ENCODE measurements around the gene TYW1B.
"Not testable (repeated sequence)": the region's sequence is repeated elsewhere in the genome, so short reads cannot be mapped to it uniquely, and the experiment has no call there.

The TYW1B gene

DNA sequence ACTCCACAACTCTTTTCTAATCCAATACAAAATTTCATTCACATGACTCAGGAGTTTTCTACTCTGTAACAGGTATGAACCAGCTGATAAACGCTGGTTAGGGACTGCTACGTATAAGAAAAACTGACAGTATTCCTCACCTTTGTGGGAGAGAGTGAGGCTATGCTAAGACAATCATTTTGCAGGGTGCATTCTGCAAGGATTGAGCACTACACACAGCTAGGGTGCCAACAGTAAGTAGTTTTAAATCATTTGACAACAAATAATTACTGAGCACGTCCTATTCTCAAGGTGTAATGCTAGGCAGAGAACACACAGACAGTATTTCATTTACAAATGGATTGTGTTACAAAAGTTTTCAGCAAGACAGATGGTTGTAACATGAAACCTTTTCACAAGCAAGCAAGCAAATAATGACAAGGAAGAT lies 206.2 kb downstream of the TYW1B start:
- DNase-seq (ENCODE audit: low read depth) = not testable (repeated sequence)

GRCh38 chr7:72620923-72621322 lies 207.1 kb downstream of the TYW1B start:
- DNase-seq (ENCODE audit: low read depth) = not testable (repeated sequence)

- DNase-seq (ENCODE audit: low read depth) = not testable (repeated sequence)
These were observed 209.4 kb downstream of the TYW1B start for GRCh38 chr7:72618435-72619180.

GRCh38 chr7:72609761-72610160 lies 218.2 kb downstream of the TYW1B start:
- not testable (repeated sequence) for DNase-seq (ENCODE audit: low read depth)

- DNase-seq (ENCODE audit: low read depth) = not testable (repeated sequence)
These were observed 220.0 kb downstream of the TYW1B start for GRCh38 chr7:72607988-72608387.

GRCh38 chr7:72605863-72606431 lies 222.1 kb downstream of the TYW1B start:
- not testable (repeated sequence) for DNase-seq (ENCODE audit: low read depth)

- not testable (repeated sequence) for DNase-seq (ENCODE audit: low read depth)
These were observed 223.0 kb downstream of the TYW1B start for GRCh38 chr7:72604771-72605611.

DNA sequence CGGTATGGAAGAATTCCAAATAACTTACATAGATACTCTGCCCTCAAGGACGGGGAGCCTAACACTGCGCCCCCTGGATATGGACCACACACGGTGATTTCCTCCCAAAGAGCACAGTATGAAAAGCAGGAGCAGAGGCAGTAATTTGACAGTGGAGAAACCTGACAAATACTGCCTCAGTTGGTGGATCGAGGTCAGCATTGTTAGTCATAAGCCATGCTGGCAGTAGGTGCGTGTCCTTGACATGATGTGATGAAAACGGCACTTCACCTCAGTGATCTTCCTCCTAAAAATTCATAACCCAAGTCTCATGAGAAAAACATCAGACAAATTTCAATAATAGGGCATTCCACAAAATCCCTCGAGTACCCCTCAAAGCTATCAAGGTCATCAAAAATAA lies 224.5 kb downstream of the TYW1B start:
- not testable (repeated sequence) for DNase-seq (ENCODE audit: low read depth)

GRCh38 chr7:72603073-72603472 lies 224.9 kb downstream of the TYW1B start:
- DNase-seq (ENCODE audit: low read depth) = no peak

GRCh38 chr7:72601683-72602082 lies 226.3 kb downstream of the TYW1B start:
- DNase-seq (ENCODE audit: low read depth) = not testable (repeated sequence)

DNA sequence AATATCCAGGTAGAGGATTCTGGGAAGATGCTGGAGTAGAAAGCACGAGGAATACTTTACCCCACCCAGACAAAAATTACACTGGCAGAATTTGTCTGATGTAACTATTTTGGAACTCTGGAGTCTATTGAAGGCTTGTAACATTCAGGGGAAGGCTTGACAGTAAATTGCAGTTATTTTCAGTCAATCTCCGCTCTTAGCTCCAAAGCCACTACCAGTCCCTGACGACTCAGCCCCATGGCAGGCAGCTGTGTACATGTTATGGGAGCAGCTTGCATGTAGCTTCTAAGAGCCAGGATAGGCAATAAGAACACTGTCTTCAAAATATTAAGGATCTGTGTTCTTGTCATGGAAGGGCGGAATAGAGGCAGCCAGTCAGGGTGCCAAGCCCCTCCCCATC lies 238.0 kb downstream of the TYW1B start:
- DNase-seq (ENCODE audit: low read depth) = not testable (repeated sequence)

DNA sequence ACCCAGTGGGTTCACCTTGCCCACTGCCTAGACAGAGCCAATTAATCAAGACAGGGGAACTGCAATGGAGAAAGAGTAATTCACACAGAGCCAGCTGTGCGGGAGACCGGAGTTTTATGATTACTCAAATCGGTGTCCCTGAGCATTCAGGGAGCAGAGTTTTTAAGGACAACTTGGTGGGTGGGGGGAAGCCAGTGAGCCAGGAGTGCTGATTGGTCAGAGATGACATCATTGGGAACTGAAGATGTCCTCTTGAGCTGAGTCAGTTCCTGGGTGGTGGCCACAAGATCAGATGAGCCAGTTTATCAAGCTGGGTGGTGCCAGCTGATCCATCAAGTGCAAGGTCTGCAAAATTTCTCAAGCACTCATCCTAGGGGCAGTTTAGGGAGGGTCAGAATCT lies 240.7 kb downstream of the TYW1B start:
- DNase-seq (ENCODE audit: low read depth) = not testable (repeated sequence)

- DNase-seq (ENCODE audit: low read depth) = not testable (repeated sequence)
These were observed 243.4 kb downstream of the TYW1B start for GRCh38 chr7:72584576-72584975.

- DNase-seq (ENCODE audit: low read depth) = not testable (repeated sequence)
These were observed 244.2 kb downstream of the TYW1B start for GRCh38 chr7:72583620-72584361.

DNA sequence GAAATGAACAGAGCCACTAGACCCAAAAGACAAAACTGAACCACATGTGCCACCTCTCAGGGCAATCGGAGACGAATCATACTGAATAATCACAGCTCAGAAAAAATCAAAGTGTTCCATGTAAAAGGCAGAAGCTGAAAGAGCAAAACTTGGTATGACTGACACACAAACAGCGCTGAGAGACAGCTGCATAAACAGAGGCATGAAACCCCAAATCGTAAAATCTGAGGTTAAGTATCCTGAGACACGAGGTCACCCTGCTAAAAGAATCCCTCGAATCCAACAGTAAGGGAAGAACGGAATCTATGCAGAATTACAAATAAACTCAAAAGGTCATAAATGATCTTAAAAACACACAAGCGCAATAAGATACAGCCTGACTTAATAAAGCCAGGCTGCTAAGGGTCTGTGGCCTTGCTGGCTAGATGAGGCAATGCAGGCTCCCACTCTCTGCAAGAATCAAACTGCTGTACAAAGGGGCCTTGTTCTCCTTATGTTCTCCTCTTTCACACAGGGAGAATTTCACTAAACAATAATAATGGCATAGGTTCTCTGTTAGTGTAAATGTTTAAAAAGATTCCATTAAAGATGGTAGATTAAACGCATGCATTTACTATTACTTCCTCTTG lies 247.7 kb downstream of the TYW1B start:
- DNase-seq (ENCODE audit: low read depth) = not testable (repeated sequence)

- DNase-seq (ENCODE audit: low read depth) = no peak
These were observed 250.9 kb downstream of the TYW1B start for GRCh38 chr7:72577107-72577506.

- DNase-seq (ENCODE audit: low read depth) = not testable (repeated sequence)
These were observed 266.0 kb downstream of the TYW1B start for GRCh38 chr7:72561988-72562387.

- DNase-seq (ENCODE audit: low read depth) = not testable (repeated sequence)
These were observed 268.5 kb downstream of the TYW1B start for GRCh38 chr7:72559546-72559945.

GRCh38 chr7:72556733-72557132 lies 271.3 kb downstream of the TYW1B start:
- not testable (repeated sequence) for DNase-seq (ENCODE audit: low read depth)

- DNase-seq (ENCODE audit: low read depth) = not testable (repeated sequence)
These were observed 272.8 kb downstream of the TYW1B start for GRCh38 chr7:72555238-72555637.

DNA sequence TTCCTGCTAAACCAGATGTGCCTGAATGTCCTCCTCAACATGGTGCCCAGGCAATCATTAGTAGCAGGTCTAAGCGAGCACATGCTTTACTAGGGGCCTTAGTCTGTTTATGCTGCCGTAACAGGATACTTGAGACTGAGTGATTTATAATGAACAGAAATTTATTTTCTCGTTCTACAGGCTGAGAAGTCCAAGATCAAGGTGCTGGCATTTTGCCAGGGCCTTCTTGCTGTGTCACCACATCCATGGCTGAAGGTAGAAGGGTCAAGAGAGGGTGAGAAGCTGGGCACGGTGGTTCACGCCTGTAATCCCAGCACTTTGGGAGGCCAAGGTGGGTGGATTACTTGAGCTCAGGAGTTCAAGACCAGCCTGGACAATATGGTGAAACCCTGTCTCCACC lies 273.6 kb downstream of the TYW1B start:
- DNase-seq (ENCODE audit: low read depth) = not testable (repeated sequence)

All from stimulated activated CD8-positive, alpha-beta memory T cell treated with anti-CD3 and anti-CD28 coated beads, Interleukin-4, amount 100 ng/mL, for 24 hours (primary cell).